NCI-H2227 treated with DMSO at 0.1 percent for 48 hours (cell line): ENCODE data around the gene GNAL.
"Not testable (repeated sequence)": the region's sequence is repeated elsewhere in the genome, so short reads cannot be mapped to it uniquely, and the experiment has no call there.

Experiments
- DNase-seq: peaks from one replicate; lab custom pipeline; 2025; lab: John Stamatoyannopoulos, UW

The GNAL gene

GRCh38 chr18:11906926-11907874, 218.1 kb downstream of the GNAL start:
- DNase-seq: no peak

DNA sequence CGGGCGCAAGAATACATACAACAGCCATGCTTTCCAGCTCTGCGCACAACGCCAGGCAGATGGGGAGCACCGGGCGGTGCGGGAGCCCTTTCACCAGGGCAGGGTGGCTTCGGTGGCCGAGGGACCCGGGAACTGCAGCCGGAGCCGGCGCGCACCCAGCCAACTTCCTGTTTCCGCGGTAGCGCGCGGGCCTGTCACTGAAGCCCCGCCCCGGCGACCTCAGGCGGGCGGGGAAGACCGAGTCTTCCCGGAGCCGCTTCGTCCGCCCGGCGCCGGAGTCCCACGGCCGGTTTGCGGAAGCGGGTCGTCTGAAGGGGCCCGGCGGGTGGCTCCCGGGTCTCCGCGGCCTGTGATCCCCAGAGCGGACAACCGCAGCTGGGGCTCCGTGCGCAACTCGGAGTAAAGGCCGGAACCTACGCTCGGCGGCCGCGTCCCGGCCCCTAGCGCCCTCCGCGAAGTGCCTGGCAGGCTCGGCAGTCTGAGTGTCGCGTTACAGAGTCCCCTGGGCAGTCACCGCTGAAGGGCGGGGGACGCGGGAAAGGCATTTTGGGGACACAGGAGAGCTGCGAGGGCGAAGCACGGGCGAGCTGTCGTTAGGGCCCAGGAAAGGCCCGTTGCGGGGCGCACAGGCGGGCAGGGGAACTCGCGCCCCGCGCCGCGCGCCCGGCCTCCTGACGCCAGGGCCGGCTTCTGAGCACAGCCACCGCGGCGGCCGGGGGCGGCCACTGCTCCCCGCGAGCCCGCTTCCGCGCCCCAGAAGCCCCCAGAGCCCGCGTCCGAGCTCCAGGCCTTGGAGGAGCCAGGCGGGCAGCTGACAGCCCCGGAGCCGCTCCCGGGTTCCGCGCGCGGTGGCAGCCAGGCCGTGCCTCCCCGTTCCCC, 219.4 kb downstream of the GNAL start, which contains the start of gene MPPE1:
Gene MPPE1, minus strand, starts transcription at position 136 of the 879 bp plus-strand sequence. CDS start 11,053 bp downstream, outside the sequence.
- DNase-seq: peak; percentile 81

GRCh38 chr18:11909061-11909455, 220.0 kb downstream of the GNAL start:
- DNase-seq: no peak

DNA sequence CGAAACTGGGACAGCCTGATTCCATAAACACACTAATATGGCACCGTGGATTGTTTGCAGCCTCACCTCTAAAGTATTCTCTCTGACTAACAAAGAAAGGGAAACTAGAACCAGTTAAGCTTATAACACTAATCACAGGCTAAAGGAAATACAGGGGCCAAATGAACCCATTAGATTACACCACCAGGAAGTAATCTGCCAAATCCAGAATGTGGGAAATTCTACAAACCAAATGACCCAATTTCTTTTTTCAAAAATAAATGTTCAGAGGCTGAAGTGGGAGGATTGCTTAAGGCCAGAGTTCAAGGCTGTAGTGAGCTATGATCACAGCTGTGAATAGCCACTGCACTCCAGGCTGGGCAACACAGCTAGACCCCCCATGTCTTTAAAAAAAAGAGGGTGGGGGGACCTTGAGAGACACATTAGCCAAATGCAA, 220.5 kb downstream of the GNAL start:
- peak; percentile 10 for DNase-seq

GRCh38 chr18:11916880-11917279, 227.8 kb downstream of the GNAL start:
- not testable (repeated sequence) for DNase-seq

DNA sequence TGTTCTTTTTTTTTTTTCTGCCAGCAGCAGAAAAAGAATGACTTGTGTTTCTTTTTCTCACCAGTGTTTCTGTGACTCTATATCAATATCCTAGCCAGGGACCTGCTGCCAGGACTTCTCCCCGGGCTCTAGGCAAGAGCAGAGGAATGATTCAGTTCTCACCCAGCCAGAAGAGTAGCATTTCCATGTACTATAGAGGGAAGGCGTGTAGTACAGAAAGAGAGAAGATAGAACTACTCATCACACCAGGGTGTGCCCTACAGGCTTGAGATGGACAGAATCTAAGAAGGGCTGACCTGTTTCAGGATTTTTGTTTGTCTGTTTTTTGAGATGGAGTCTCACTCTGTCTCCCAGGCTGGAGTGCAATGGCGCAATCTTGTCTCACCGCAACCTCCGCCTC, 230.5 kb downstream of the GNAL start:
- not testable (repeated sequence) for DNase-seq

- DNase-seq: no peak
Observed at GRCh38 chr18:11923450-11923849, 234.4 kb downstream of the GNAL start.

DNA sequence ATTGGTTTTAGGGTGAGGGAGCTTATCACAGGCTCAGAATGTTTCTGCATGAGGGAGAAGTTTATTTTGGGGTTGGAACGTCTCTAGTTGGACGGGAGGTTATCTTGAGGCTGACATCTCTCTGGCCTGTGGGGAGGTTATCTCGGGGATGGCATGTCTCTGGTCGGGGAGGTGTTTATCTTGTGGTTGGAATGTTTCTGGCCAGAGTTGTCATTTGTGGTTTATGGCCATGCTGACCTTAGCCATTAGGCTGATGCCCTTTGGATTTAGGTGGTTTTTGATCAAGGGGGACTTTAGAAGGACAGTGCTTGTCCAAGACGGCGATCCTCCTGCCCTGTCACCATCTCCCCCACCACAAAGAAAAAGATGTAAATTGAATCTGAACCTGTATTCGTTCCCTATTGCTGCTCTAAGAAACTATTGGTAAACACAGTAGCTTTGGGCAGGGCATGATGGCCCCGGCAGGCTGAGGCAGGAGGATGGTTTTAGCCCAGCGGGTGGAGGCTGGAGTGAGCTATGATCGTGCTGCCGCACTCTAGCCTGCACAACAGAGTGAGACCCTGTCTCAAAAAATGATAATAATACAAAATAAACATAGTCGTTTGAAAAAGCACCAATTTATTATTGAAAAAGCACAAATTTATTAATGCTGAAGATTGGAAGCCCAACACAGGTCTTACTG, 236.9 kb downstream of the GNAL start:
- DNase-seq: no peak

GRCh38 chr18:11927497-11927896, 238.4 kb downstream of the GNAL start:
- no peak for DNase-seq

DNA sequence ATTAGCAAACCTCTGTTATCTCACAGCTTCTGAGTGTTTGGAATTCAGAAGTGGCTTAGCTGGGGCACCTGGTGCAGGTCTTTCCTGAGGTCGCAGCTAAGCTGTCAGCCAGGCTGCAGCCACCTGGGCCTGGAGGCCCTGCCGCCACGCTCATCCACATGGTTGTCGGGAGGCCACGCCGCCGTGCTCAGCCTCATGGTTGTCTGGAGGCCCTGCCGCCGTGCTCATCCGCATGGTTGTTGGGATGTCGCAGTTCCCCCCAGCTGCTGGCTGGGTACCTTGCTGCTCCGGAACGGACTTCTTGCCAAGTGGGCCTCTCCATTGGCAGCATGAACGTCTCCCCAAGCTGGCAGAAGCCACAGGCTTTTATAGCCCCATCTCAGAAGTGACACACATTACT, 243.3 kb downstream of the GNAL start:
- DNase-seq: no peak
